Epithelial cell of proximal tubule (primary cell): ENCODE measurements around the gene NUTM2A. TPM values are rescaled to one million over a fixed set of nuclear protein-coding genes. Genes with fewer than 3 reads are reported as not detected.
"Not testable (repeated sequence)": the region's sequence is repeated elsewhere in the genome, so short reads cannot be mapped to it uniquely, and the experiment has no call there.

Source experiments
- DNase-seq: peaks from one replicate; pipeline ENCODE4 v3.0.0-alpha.2; 2011; ENCODE audit warnings: low read depth
- H3K4me3 ChIP-seq: 2 replicates; pipeline ENCODE4 v1.5.1; 2011; ENCODE audit warnings: low read depth, mild to moderate bottlenecking, low read length
- total RNA-seq: library from RNA; depleted of rRNA; stranded (reverse); fragments of >200 nt; gene quantifications from 2 replicates; pipeline ENCODE4 v1.2.3, GENCODE V29; 2015

Gene NUTM2A
- total RNA-seq, 1 donor from 2014 or later: 0.69 TPM

GRCh38 chr10:87237244-87237643, 12.0 kb downstream of the NUTM2A start:
- not testable (repeated sequence) for DNase-seq, H3K4me3 ChIP-seq

GRCh38 chr10:87239346-87239808, 14.1 kb downstream of the NUTM2A start:
- not testable (repeated sequence) for H3K4me3 ChIP-seq, DNase-seq

- DNase-seq, H3K4me3 ChIP-seq: not testable (repeated sequence)
These were observed 16.9 kb downstream of the NUTM2A start for GRCh38 chr10:87242192-87242591.

- not testable (repeated sequence) for DNase-seq, H3K4me3 ChIP-seq
These were observed 22.1 kb downstream of the NUTM2A start for GRCh38 chr10:87247335-87247734.

GRCh38 chr10:87248818-87249353, 23.6 kb downstream of the NUTM2A start:
- not testable (repeated sequence) for DNase-seq, H3K4me3 ChIP-seq

- not testable (repeated sequence) for H3K4me3 ChIP-seq, DNase-seq
These were observed 55.6 kb downstream of the NUTM2A start for GRCh38 chr10:87280749-87281392.

Other genes starting within 250 kb of the NUTM2A start
- not detected in 2 replicates for gene FAM25A, start 205.2 kb upstream of the NUTM2A start, total RNA-seq
- gene GLUD1, start 130.6 kb upstream of the NUTM2A start, total RNA-seq: 145 and 155 TPM in 2 replicates
- gene SHLD2, start 130.2 kb upstream of the NUTM2A start, total RNA-seq: 14.3 and 36.0 TPM in 2 replicates
- gene NUTM2D, start 132.3 kb downstream of the NUTM2A start, total RNA-seq: 0.65 and 1.0 TPM in 2 replicates